Omental fat pad (tissue), 4 donors: ENCODE measurements around the gene CDK5RAP2. TPM values are rescaled to one million over a fixed set of nuclear protein-coding genes. Genes with fewer than 3 reads are reported as not detected.

Source experiments
- ATAC-seq: fragments of 150-250 bp; one replicate; pipeline ENCODE4 v1.9.1; 2016; ENCODE audit warnings: mild to moderate bottlenecking, moderate library complexity; ENCODE audit not compliant: low FRiP score
- DNase-seq: peaks from one replicate; pipeline ENCODE4 v3.0.0-alpha.2; 2019; ENCODE audit warnings: low spot score
- CTCF ChIP-seq, 3 donors: fragments of 450-650 bp; IDR thresholded peaks; one replicate each; pipeline ENCODE4 v1.5.1; 2016 to 2017; ENCODE audit warnings: antibody characterized with exemption in 3 of 3, mild to moderate bottlenecking in 3 of 3, moderate library complexity in 2 of 3
- total RNA-seq, 4 donors: library from RNA; depleted of rRNA; stranded (reverse); fragments of >200 nt; gene quantifications; one replicate each; pipeline ENCODE4 v1.1.0, GENCODE V29; 2016

CDK5RAP2 gene
- total RNA-seq, 4 donors from 2014 or later = 32.8 to 47.6 (median 39.4) TPM

- no peak for DNase-seq
- ATAC-seq = no peak
- no peak for TF ChIP-seq CTCF (IDR thresholded peaks at IDR 0.05)
These were observed 133.3 kb downstream of the CDK5RAP2 start for GRCh38 chr9:120446671-120447070.

- ATAC-seq (no peak), DNase-seq (no peak)
- no peak for TF ChIP-seq CTCF (IDR thresholded peaks at IDR 0.05)
These were observed 136.0 kb downstream of the CDK5RAP2 start for GRCh38 chr9:120443976-120444375.

- ATAC-seq = no peak
- DNase-seq = no peak
- no peak for TF ChIP-seq CTCF (IDR thresholded peaks at IDR 0.05)
These were observed 136.5 kb downstream of the CDK5RAP2 start for GRCh38 chr9:120443489-120443888.

GRCh38 chr9:120442308-120442995 lies 137.5 kb downstream of the CDK5RAP2 start:
- TF ChIP-seq CTCF (IDR thresholded peaks at IDR 0.05) = no peak
- ATAC-seq = peak; percentile 12

GRCh38 chr9:120441426-120442307 lies 138.3 kb downstream of the CDK5RAP2 start:
- no peak for TF ChIP-seq CTCF (IDR thresholded peaks at IDR 0.05)
- peak; percentile 87 for ATAC-seq

More at GRCh38 chr9:120442308-120442995, 137.5 kb downstream of the CDK5RAP2 start:
- no peak for DNase-seq

GRCh38 chr9:120440791-120441190 lies 139.2 kb downstream of the CDK5RAP2 start:
- no peak for DNase-seq
- no peak for TF ChIP-seq CTCF (IDR thresholded peaks at IDR 0.05)
- ATAC-seq = no peak

More at GRCh38 chr9:120441426-120442307, 138.3 kb downstream of the CDK5RAP2 start:
- DNase-seq = no peak
